DOHH2 (cell line): ENCODE data around the gene C4BPB.

Experiments used
- H3F3A ChIP-seq: fragments of 200-600 bp; sonication (generic), shearing (Covaris generic); 2 replicates; pipeline ENCODE4 v1.6.0; 2016; ENCODE audit warnings: antibody characterized with exemption, mild to moderate bottlenecking; ENCODE audit not compliant: control insufficient read depth, insufficient read depth
- H3K27ac ChIP-seq: fragments of 200-600 bp; sonication (generic); 2 replicates; pipeline ENCODE4 v1.5.1; 2014; ENCODE audit warnings: low read depth, mild to moderate bottlenecking, low read length, moderate library complexity
- H3K27me3 ChIP-seq: fragments of 200-600 bp; sonication (generic); 2 replicates; pipeline ENCODE4 v1.6.1; 2014; ENCODE audit warnings: mild to moderate bottlenecking, low read length, mixed read lengths; ENCODE audit not compliant: control insufficient read depth
- H3K36me3 ChIP-seq: fragments of 200-600 bp; sonication (generic); 2 replicates; pipeline ENCODE4 v1.6.1; 2014; ENCODE audit warnings: mild to moderate bottlenecking, low read length, moderate library complexity, mixed read lengths; ENCODE audit not compliant: control insufficient read depth
- H3K4me1 ChIP-seq: fragments of 200-600 bp; sonication (generic); 2 replicates; pipeline ENCODE4 v1.6.1; 2014; ENCODE audit warnings: mild to moderate bottlenecking, low read length, mixed read lengths; ENCODE audit not compliant: control insufficient read depth
- H3K4me2 ChIP-seq: fragments of 200-600 bp; sonication (generic); 2 replicates; pipeline ENCODE4 v1.6.0; 2014; ENCODE audit warnings: mild to moderate bottlenecking, low read length, moderate library complexity
- H3K4me3 ChIP-seq: fragments of 200-600 bp; sonication (generic); 2 replicates; pipeline ENCODE4 v1.5.1; 2014; ENCODE audit warnings: mild to moderate bottlenecking, low read length, mixed read lengths
- H3K79me2 ChIP-seq: fragments of 200-600 bp; sonication (generic); 2 replicates; pipeline ENCODE4 v1.6.1; 2014; ENCODE audit warnings: mild to moderate bottlenecking, low read length, mixed read lengths; ENCODE audit not compliant: control insufficient read depth
- H3K9me2 ChIP-seq: fragments of 200-600 bp; sonication (generic); replicated peaks from 2 replicates; pipeline ENCODE4 v1.6.1; 2014; ENCODE audit warnings: mild to moderate bottlenecking, low read length, mixed read lengths; ENCODE audit not compliant: control insufficient read depth
- H3K9me3 ChIP-seq: fragments of 200-600 bp; sonication (generic); 2 replicates; pipeline ENCODE4 v1.6.1; 2014; ENCODE audit warnings: antibody characterized with exemption, low read length, mixed read lengths; ENCODE audit not compliant: control insufficient read depth, insufficient read depth
- H4K20me1 ChIP-seq: fragments of 200-600 bp; sonication (generic); 2 replicates; pipeline ENCODE4 v1.6.0; 2014; ENCODE audit warnings: low read depth, mild to moderate bottlenecking, antibody characterized with exemption, low read length, moderate library complexity; ENCODE audit not compliant: control insufficient read depth, insufficient read depth
- CTCF ChIP-seq: fragments of 200-600 bp; sonication (generic); IDR thresholded peaks from one replicate; pipeline ENCODE4 v1.5.1; 2014; ENCODE audit warnings: antibody characterized with exemption, mild to moderate bottlenecking, low read depth, low read length; ENCODE audit not compliant: poor library complexity, severe bottlenecking
- EZH2phosphoT487 ChIP-seq: fragments of 200-600 bp; sonication (generic); IDR thresholded peaks from 2 replicates; pipeline ENCODE4 v1.6.1; 2017; ENCODE audit warnings: borderline replicate concordance, mild to moderate bottlenecking, antibody characterized with exemption, low read length, moderate library complexity, mixed read lengths

C4BPB gene

GRCh38 chr1:207084232-207084631 is 4.4 kb upstream of the C4BPB start:
- Histone ChIP-seq H3K9me3 (no peaks in the 10 kb centered on the region), H4K20me1 (no peaks in the 10 kb centered on the region), H3K27me3 (peaks cover 30% of the 10 kb centered on the region), H3K4me1 (no peaks in the 10 kb centered on the region), H3F3A (no peaks in the 10 kb centered on the region), H3K4me2 (no peak overlapping the region), H3K9me2 (no peaks in the 10 kb centered on the region), H3K36me3 (no peaks in the 10 kb centered on the region), H3K27ac (no peak overlapping the region), H3K79me2 (no peaks in the 10 kb centered on the region), H3K4me3 (no peak overlapping the region)
- TF ChIP-seq CTCF (no peak), EZH2phosphoT487 (no peak; the same call in 1 of the 2 replicates)

GRCh38 chr1:207084701-207085180 is 3.9 kb upstream of the C4BPB start:
- peaks cover 30% of the 10 kb centered on the region for H3K27me3 ChIP-seq
- H3K9me3 ChIP-seq: no peaks in the 10 kb centered on the region
- H3K36me3 ChIP-seq: no peaks in the 10 kb centered on the region
- H3K4me1 ChIP-seq: no peaks in the 10 kb centered on the region
- H3K9me2 ChIP-seq: no peaks in the 10 kb centered on the region
- H3K4me2 ChIP-seq: no peak overlapping the region
- no peaks in the 10 kb centered on the region for H3F3A ChIP-seq
- no peak overlapping the region for H3K4me3 ChIP-seq
- H4K20me1 ChIP-seq: no peaks in the 10 kb centered on the region
- no peak overlapping the region for H3K27ac ChIP-seq
- peak; percentile 62 for TF ChIP-seq CTCF
- no peak for TF ChIP-seq EZH2phosphoT487
- H3K79me2 ChIP-seq: no peaks in the 10 kb centered on the region

- H3K4me2 ChIP-seq: no peak overlapping the region
- H3F3A ChIP-seq: no peaks in the 10 kb centered on the region
- no peaks in the 10 kb centered on the region for H3K36me3 ChIP-seq
- no peaks in the 10 kb centered on the region for H3K9me3 ChIP-seq
- H3K4me3 ChIP-seq: no peak overlapping the region
- H3K27me3 ChIP-seq: peaks cover 30% of the 10 kb centered on the region
- H3K79me2 ChIP-seq: no peaks in the 10 kb centered on the region
- no peaks in the 10 kb centered on the region for H4K20me1 ChIP-seq
- no peaks in the 10 kb centered on the region for H3K4me1 ChIP-seq
- TF ChIP-seq EZH2phosphoT487 (no peak), CTCF (no peak)
- H3K9me2 ChIP-seq: no peaks in the 10 kb centered on the region
- no peak overlapping the region for H3K27ac ChIP-seq
Measured at GRCh38 chr1:207085887-207086286, 2.8 kb upstream of the C4BPB start.
